T-helper 9 cell (primary cell): ENCODE data around the gene DMD.
"Not testable (repeated sequence)": the region's sequence is repeated elsewhere in the genome, so short reads cannot be mapped to it uniquely, and the experiment has no call there.

Experiments
- DNase-seq: peaks from one replicate; pipeline ENCODE4 v3.0.0-alpha.2; 2020

The DMD gene

DNA sequence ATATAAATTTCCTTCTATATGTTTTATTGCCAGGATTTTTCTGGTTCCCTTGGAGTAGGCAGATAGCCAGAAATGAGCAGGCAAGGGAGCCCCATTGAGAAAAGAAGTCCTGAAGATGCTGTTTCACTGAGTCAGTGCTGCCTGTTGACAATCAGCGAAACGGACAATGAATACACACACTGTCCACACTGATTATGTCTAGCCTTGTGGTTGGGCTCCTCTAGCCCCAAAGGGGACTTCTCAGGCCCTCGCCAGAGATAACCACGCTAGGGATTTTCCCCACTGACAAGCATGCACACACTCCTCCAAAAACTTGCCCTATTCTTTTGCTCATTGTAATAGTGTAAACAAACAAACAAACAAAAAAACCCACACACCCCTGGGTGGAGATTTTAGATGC is 369.3 kb downstream of the DMD start:
- no peak for DNase-seq

DNA sequence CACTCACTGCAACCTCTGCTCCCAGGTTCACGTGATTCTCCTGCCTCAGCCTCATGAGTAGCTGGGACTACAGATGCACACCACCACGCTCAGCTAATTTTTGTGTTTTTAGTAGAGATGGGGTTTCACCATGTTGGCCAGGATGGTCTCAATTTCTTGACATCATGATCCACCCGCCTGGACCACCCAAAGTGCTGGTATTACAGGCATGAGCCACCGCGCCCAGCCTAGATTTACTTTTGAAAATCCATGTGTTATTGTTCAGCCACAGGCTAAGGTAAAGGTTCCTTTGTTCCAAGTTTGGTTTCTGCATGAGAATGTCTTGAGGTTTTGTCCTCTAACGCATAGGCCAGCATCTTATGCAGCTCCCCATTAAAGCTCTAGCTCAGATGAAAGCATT is 371.6 kb downstream of the DMD start:
- DNase-seq, result no peak

DNA sequence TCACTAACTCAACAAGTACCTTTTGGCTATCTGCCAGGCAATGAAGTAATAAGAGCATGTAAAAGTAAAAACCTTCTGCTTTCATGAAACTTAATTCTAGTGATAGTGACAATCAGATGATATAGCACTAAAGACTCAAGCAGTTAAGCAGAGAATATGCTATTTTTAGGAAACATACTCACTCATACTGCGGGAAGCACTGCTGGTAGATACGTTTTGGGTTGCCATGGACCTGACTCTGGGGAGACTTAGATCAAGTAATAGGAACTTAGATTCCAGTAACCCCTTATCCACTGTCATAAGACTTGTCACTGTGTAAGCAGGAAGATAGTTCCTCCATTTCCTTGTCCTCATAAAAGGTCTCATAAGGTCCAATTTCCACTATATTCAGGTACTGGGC is 386.3 kb downstream of the DMD start:
- no peak for DNase-seq

DNA sequence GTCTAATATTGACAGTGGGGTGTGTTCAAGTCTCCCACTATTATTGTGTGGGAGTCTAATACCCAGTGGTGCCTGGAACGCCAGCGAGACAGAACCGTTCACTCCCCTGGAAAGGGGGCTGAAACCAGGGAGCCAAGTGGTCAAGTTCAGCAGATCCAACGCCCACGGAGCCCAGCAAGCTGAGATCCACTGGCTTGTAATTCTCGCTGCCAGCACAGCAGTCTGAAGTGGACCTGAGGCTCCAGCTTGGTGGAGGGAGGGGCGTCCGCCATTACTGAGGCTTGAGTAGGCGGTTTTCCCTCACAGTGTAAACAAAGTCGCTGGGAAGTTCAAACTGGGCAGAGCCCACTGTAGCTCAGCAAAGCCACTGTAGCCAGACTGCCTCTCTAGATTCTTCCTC is 407.3 kb downstream of the DMD start:
- no peak for DNase-seq

DNA sequence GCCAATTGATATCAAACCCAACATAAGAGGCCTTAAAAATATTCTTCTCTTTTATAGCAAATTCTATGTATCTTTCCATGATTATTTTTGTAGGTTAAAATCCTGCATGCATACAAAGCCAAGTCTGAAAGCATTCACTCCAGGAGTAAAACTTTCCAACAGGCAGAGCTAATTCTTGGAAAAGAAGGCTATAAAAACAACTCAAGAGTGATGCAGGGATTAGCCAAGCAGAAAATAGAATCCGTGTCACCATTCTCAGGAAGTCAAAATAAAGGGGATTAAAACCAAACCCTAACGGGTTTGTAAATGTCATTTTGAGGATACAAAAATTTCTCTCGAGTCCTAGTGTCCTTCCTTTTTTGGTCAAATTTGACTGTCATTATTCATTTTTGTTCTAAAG is 412.4 kb downstream of the DMD start:
- DNase-seq, result no peak

DNA sequence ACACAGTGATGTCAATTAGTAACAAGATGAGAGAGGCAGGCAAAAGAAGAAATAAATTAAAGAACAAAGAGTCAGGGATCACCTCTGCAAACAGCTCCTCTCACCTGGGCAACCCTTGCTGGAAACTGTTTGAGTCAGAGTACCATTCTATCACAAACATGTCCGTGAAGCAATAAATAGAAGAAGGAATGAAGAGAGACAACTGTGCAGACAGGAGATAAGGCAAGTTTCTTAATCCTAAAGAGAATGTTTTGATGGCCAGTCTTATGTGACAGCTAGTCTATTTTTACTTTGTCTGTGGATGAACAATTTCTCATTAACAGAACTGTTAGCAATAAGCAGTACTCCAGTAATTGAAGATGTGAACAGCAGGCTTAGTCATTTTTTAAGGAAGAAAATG is 422.4 kb downstream of the DMD start:
- no peak for DNase-seq

DNA sequence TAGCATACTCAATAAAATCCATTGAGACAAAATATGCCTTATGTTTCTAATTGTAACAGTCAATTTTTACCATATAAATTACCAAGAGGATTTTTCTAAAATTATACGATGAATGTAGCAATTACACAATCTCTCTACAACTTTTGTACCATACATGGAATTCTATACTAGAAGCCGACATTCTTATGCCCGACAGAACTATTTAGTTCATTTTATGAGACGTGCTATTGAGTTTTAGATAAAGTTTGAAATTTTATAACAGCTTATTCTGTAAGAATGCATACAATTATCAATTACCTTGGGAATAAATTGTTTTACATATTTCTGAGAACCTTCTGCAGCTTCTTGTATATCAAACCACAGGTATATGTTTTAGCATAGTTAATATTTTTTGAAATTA is 431.2 kb downstream of the DMD start:
- DNase-seq, result no peak

DNA sequence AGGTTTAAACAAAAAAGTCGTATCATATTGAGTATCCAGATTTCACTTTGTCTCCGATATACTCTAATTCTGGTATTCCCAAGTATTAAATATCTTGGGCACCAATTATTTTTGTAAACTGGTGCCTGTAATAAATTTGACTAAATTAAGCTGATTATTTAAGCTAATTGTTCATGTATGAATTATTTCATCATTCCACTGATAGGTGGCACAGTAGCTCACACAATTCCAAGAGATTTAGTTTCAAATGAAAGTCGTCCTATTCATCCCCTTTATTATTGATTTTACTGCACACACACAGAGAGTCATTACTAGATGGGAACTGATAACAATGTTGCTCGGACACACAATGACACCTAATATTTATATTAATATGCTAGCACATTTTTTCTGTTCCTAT is 432.4 kb downstream of the DMD start:
- DNase-seq, result no peak

DNA sequence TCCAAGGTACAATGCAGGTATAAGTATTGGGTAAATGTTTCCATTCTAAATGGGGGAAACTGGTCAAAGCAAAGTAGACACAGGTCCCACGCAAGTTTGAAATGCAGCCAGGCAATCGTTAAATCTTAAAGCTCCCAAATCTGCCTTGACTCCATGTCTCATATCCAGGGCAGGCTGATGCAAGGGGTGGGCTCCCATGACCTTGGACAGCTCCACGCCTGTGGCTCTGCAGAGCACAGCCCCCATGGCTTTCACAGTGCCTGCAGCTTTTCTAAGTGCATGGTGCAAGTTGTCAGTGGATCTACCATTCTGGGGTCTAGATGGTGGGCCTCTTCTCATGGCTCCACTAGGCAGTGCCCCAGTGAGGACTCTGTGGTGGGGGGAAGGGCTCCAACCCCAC is 436.4 kb downstream of the DMD start:
- no peak for DNase-seq

DNA sequence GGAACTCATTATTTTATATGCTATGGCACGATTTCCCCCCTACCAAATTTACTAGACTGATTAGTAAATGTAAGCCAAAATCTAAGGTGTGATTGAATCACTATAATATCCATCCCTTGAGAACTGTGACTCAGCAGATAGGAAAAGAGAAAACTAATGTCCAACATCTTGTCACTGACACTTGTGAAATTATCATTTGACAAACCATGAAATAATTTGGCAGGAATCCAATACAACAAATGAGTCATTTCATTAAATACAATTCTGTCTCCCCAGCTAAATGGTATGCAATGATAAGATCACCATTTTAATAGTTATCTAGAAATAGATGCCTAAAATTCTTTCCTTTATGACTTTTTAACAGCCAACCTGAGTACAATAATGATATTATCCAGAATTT is 462.3 kb downstream of the DMD start:
- no peak for DNase-seq

DNA sequence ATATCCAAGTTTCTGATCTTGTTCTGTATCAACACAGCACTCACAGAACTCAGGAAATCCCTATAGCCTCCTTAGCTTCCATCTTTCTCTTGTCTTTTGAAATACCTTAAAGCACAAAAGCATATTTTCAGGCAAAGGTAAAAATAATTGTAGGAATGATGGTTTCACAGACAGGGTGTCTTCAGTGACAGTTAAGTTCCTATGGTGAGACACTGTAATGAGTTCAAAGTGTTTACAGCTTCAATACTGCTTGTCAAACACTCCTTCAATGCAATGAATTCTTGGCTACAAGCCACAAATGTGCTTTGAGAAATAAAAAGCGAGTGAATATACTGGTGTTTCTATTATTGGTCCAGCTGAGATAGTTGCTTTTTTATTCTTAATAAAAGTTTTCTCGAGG is 466.0 kb downstream of the DMD start:
- DNase-seq, result no peak

DNA sequence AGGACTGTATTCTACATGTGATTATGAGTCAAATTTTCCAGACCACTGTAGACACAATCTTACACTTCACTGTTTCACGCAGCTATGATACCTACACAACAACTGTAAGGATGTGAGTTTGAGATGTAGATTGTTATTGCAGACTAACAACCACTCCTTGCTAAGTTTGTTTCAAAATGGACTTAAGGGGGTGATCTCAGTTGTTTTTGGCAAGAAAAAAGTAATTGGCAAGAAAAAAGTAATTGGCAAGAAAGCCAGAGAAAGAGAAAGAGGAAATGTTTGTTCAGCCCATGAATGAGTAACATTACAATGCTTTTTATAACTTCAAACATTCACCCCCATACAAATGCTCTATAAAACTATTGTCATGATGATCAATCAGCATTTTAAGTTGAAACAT is 466.4 kb downstream of the DMD start:
- DNase-seq, result no peak

DNA sequence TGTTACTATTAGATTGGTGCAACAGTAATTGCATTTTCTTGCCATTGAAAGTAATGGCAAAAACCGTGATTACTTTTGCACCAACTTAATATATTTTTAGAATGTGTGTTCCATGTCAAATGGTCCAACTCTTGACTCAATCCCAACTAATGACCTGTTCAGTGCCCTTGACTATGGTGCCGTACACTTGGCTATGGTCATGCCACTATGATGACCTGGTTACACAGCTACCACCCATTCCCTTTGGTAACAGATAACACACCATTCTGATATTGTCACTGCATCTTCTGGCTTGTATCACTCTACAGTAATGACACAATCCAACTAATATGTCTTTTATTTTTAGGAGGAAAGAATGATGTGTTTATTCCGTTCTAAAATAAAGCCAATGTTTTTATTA is 469.4 kb downstream of the DMD start:
- DNase-seq, result no peak

DNA sequence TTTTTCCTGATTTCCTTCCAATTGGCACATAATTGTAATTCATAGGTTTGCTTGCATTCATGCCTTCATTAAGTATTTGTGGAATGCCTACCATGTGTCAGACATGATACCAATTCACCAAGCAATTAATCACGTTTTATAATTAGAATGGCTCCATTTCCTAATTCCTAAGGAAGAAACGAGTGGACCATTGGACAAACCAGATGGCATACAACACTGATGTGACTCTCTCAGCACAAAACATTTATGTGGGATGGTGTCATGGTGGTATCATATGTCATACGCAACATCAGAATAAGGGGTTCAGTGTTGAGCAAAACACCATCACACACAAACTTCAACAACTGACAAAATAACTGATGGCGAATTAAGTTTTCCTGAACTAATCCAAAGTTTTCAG is 502.8 kb downstream of the DMD start:
- DNase-seq, result no peak

DNA sequence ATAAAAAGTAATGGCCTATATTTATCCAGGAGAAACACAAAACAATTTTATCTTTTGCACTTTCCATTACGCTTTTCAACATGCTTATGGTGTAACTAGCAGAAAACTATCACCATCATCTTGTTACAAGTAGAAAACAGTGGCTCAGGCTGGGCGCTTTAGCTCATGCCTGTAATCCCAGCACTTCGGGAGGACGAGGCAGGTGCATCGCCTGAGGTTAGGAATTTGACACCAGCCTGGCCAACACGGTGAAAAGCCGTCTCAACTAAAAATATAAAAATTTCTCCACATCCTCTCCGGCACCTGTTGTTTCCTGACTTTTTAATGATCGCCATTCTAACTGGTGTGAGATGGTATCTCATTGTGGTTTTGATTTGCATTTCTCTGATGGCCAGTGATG is 506.0 kb downstream of the DMD start:
- DNase-seq, result not testable (repeated sequence)

DNA sequence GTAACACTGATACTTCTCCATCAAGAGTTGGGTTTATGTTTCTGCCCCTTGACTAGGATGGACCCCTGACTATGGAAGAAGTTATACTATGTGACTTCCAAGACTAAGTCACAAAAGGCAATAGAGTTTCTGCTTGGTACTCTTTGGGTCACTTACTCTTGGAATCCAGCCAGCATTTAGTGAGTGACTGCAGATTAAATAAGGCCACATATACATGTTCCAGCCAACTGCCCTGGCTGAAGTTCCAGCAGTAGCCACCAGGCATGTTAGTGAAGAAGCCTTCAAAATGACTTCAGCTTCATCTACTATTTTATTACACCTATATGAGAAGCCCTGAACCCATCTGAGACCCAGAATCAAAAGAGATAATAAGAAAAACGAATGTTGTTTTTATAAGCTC is 524.0 kb downstream of the DMD start:
- no peak for DNase-seq

DNA sequence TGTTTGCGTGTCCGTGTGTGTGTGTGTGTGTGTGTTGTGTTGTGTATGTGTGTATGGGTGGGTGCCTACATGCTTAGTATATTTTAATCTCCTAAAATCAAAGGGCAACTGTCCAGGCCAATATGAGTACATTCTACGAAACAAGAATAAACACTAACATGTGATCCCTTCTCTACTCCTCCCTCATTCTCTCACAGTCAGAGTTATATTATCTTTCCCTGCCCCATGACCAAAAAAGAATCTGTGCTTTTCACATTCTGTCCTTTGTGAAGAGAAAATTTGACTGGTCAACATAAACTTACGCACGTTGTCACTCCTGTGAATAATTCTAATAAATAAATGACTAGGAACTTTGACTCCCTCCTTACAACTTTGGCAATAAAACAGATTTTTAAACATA is 532.9 kb downstream of the DMD start:
- DNase-seq, result no peak

DNA sequence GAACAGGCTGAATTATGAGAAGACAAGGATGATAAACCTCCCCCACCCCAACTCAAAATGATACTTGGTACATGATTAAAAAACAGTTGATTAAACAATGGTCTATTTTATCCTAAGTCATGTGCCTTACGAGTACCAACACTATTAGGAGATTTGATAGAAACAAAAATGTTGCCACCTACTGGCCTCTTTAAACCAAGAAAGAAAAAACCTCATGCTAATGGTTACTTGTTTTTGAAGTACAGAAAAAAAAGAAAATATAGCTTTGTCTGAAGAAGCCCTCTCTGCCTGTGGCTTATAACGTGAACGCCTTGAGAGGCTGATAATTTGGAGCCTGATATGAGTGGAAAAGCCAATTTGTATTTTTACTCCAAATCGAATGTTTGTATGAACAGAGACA is 538.2 kb downstream of the DMD start:
- no peak for DNase-seq

DNA sequence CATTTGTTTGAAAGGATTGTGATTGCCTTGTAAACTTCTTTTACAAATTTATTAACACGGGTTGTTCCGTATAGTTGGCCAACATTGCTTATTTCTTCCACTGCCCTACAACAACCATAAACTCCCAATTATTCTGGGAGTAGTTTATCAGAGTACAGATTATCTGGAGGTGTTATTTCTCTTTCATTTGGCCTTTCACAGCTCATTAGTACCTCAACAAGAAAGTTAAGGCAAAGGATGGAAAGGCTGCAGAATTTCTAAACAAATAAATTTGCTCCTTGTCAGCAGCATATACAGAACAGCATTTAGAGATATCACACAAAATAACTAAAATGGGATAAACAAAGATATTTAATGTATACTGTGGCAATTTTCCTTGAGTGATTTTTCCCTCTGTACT is 548.8 kb downstream of the DMD start:
- DNase-seq, result no peak

DNA sequence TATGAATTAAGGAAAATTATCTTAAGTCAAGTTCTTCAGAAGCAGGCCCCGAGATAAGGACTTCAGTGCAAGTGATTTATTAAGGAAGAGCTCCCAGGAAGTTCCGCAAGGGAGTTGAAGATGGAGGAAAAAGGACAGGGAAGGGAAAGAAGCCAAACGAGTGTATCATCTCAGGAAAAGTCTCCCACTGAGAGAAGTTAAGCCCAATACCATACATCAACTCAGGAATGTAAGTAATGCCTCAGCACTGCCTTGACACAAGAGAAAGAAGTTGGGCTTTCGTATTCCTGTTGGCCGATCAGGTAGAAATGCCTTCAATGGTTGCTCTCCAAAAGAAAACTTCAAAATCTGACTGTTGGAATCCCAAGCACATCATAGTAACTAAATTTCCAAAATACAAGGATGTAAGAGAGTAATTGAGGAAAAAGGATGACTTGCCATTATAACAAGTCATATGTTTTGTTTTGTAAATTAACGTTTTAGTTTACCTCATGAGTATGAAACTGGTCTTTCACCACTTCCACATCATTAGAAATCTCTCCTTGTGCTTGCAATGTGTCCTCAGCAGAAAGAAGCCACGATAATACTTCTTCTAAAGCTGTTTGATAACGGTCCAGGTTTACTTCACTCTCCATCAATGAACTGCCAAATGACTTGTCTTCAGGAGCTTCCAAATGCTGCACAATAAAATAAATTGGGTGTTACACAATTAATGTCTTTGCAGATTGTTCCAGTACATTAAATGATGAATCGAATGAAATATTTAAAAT is 566.7 kb downstream of the DMD start:
- no peak for DNase-seq

DNA sequence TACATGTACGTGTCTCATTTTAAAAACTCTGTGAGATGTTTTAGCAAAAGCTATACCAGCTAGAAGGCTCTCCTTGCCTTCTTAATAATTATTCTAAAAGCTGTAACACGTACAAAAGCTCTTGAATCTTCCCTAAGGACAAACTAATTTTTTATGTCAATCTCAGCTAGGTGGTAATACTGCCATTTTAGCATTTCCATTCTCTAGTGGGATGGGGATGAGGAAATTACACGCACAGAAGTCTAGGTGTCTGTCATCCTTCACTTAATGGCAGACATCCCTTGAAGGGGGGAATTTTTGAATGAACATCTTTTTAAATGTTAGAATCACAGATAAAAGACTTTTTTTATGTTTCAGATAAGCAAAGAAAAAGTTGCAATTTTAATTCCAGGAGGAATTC is 569.1 kb downstream of the DMD start:
- no peak for DNase-seq

DNA sequence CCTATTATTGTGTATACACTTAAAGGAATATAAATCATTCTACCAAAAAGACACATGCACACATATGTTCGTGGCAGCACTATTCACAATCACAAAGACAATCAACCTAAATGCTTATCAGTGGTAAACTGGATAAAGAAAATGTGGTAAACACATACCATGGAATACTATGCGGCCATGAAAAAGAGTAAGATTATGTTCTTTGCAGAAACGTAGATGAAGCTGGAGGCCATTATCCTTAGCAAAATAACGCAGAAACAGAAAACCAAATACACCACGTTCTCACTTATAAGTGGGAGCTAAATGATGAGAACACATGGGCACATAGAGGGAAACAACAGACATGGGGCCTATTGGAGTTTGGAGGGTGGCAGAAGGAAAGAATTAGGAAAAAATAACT is 593.2 kb downstream of the DMD start:
- no peak for DNase-seq

DNA sequence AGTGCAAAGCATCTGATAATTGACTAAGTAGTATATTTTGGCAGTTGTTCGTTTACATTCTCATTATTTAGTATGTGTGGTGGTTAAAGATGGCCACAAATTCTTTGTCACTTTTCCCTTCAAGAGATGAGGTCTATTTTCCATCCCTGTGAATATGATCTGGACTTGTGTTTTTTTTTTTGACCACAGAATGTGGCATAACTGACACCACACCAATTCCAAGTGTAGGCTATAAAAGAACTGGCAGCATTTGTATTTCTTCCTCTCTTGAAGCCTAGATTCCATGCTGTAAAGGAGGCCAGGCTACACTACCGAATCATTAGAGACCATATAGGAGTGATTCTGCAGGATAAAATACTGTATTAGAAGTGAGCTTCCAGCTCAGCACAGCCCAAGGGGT is 596.6 kb downstream of the DMD start:
- no peak for DNase-seq

DNA sequence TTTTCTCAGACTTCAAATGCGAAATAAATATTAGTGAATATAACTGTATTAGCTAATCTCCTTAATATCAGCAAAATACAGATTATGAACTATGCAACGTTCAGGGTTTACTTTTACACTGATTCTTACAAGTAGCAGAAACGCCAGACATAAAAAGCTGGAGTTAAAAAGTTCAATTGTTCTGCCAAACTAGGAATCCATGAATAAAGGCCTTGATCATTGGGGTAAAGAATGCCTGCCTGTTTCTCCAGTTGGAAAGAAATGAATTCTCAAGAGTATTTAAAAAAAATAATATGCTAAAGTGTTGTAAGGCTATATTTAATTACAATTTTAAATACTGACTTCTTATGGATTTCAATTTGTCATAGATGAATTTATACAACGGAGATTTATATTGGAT is 612.2 kb downstream of the DMD start:
- no peak for DNase-seq

DNA sequence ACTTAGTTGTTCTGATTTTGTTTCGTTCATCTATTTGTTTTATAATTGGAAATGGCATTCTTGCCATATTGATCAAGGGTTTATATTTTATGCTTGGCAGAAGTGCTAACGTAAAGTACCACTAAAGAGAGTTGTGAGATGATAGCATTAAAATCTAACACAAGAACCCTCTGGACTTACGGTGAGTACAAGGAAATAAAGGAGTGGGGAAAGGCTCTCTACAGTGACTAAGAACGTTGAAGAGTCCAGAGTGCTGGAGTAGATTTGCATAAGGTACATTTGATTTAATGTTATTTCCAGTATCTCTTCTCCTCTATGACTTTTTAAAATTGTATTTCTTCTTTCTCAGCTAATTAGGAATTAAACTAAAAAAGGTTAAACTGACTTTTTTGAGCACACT is 612.6 kb downstream of the DMD start:
- no peak for DNase-seq

DNA sequence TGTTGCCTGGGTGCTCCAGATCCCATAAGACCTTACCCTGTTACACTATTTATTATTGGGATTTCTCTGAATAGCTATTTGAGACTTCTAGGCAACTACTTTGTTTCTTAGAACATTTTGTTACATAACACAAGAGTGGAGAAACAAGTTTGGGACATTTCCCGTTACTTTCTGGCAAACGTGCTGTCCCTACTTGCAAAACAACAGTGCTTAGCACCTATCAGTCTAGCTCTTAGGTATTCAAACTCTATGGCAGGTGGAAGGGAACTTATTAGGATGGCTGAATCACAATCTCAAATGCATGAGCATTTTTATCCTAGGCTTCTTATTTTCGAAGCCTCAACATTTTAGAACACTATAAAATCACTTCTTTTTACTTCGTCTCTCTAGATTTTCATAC is 613.6 kb downstream of the DMD start:
- DNase-seq, result no peak
